Middle frontal gyrus (tissue), 1 donor: ENCODE measurements around the gene ETV1.

Source experiments
- DNase-seq: peaks from one replicate; pipeline ENCODE4 v3.0.0-alpha.2; 2015; ENCODE audit warnings: low spot score; ENCODE audit errors: extremely low spot score

ETV1 gene

DNA sequence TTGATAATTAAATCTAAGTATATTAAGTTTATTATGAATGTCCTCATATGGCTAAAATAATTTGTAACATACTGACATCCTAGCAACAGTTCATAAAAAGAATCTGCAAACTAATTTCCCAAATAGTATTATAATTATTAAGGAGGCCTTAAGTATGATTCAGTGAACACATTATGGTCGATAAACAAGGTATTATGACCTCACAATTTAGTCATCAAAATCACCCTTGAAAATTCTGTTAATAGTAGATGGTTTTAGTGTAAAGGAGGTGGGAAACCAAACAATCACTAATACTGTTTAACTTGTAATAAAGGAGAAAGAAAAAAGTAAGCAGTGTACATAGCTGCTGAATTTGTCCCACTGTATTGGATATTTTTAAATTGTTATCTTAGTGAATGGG lies 2.1 kb downstream of the ETV1 start:
- no peak for DNase-seq

DNA sequence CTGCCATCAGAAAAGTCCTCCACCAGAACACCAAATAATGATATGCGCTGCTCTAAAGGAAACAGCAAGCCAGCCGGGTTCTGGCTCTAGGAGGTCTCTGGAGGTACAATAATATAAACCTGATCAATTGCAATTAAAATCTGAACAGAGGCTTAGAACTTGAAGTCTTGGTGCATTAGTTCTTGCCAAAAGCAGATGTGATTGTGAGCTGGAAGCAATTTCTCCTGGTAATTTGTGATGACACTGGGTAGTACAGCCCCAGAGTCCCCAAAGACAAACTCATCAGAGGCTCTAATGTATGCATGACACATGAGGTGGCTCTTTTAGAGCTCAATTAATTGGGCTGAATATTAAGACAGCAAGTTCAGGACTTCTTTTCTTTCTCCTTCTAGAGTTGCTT lies 3.3 kb downstream of the ETV1 start:
- no peak for DNase-seq

DNA sequence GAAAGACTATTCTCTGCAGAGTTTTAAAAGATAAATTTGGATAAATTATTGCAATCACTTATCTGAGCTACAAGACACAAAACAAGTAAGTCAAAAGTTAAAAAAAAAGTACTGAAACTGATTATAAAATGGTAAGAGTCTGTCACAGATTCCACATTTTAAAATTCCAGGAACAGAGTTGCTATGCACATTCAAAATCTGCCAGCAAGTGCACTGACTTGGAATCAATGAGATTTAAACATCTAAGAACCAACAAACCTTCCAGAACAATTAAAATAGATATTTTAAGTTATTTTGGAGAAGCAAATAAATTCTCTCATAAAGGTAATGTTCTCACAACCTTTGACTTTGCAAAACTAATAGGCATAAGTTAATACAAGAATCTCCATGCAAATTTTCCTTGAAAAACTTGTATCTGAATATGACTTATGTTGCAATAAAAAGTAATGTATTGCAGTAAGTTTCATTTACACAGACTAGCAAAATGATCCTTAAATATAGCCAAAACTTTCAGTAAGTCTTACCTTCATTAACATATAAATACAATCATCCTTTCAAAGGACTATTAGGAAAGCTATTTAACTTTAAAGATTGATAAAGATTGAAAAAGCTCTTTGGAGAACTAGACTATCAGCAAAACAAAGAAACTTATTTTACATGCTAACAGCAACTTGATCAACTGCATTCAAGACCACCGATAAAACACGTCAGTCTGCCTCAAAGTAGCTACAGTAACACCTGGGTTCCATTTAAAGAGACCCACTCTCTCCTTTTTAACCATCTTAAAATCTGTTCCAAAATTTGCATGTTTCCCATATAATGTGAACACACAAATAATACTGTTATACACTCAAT lies 4.4 kb downstream of the ETV1 start:
- DNase-seq: no peak

DNA sequence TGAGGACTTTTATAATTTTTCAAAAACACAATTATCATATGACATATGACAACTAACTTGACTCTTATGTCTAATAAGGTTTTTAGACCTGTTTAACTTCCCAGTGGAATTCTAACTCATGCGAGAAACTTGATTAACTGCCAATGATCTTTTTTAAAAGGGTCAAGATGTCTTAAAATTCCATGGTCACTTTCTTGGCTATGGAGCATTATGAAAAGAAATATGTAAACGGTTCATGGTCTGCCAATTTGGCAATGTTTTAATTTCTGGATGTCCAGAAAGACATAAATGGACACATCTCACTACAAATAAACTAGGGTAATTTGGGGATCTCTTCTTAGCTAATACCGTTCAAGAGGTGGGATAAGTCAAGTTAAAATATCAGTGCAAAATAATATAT lies 5.4 kb downstream of the ETV1 start:
- no peak for DNase-seq

DNA sequence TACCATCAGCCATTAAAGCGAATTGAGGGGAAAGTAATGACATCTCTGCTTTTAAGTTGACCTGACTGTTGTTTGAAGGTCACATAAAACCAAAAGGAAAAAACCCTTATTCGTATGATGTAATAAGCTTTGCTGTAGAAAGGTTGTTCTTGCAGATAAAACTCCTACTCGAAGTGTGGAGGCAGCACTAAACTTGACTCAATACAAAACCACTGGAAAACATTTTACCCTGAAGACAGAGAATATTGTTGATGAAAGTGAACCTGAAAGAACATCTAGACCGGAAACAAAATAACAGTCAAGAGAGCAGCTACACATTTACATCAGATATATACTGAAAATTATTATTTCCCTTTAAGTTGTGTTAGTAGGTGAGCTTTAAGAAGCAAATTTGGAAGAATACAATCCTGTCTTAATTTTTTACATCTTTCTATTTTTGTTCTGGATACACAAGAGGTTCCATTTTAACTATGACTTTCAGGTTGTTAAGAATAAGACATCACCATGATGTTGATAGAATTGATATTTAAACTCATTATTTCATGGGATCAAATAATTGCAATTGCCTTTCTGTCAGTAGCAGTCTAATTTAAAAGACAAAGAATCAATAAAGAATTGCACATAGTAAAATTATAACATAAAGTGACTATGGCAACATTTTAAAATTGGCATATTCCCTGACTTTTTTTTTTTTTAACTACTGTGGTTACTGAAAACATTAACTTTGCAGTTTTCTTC lies 6.4 kb downstream of the ETV1 start:
- no peak for DNase-seq

DNA sequence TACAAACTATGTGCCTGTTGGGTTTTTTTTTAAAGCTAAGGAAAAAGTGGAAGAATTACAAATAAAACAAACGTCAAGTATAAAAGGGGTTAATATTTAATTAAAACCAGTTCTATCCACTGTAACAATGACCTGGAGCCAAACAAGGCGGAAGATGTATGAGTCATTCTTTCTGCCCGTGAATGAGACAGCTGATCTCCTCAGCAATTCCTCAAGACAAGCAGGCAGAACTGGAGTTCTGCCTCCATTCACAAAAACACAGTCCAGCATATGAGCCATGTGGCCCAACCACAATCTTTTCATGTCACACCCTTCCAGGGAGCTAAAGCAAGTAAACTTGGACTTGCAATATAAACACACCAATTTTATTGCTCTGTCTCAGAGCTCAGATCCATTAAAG lies 8.4 kb downstream of the ETV1 start:
- DNase-seq: no peak

DNA sequence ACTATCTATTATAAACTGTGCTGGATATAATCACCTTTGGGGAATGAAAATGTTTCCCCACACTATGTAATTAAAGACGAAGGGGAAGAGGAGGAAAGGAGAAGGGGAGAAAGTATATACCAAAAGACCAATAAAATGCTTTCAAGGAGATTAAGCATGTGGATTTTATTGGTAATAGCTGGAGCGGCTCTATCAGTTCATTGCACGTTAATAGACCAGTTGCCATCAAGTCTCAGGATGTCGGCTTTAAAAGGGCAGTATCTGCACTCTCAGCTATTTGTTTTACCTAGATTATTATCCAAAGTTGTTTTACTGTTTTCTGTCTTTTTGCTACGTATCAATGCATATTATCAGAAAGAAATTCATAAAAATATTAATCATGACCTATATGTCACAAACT lies 9.0 kb downstream of the ETV1 start:
- DNase-seq: no peak

DNA sequence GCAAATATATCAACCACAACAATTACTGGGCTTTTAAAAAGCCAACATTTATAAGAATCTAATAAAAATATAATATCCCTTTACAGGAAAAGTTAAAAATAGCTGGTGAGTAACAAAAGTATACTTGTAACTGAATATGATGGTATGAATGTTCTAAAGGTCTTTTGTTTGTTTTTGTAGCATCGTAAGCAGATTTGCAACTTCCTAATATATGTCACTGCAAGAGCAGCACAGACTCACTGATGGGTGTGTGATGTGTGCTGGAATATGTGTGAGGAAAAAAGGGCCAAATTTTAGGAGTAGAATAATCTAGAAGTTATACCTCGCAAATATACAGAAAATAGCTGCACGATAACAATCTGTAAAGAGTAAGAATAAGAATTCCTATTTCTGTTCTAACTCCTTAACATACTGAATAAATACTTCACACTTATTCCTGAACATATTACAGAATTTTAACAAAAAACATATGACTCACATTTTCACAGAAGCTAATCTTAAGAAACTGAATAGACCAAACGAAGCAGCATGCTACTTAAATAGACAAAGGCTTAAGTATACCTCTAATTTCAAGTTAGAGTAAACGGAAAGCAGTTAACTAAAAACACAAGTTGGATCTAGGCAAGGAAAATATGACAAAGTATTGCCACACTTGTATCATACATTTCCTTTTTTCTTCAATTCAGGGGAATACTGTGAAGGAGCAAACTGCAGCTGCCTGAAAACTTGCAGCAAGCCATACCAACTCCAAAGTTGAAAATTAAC lies 9.6 kb downstream of the ETV1 start:
- no peak for DNase-seq

DNA sequence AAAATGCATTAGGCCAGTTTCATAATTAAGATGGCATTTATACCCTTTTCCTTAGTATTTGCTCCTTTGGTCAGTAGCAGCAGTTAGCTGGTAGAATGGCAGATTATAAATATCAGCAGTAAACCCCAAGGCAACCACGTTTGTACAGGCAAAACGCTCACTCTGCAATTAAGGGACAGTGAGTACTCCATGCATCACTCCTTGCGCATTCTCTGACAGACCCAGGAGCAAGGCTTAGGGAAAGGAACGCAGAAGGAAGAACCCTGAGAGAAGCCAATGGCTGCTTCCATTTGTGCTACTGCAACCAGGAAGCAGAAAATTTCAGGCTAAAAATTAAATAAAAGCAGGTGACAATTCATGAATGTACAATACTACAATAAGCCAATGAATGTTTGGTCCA lies 12.9 kb downstream of the ETV1 start:
- DNase-seq: no peak

DNA sequence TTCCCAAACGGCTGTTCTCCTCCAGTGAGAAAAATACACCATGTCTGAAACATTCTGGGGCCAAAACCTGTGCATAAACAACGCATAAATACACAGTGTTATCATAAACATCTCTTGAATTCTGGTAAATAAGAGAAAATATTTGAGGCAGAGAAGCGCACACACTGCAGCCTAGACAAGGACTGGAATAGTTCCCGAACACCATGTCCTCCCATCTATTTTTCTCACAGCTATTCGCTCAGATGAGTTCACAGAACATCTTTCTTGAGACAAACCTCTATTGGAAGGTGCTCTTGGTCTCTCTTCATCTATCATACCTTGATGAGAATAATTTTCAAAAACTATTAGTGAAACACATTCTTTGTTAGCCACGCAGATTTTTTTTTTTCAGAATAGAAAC lies 24.4 kb downstream of the ETV1 start:
- DNase-seq: no peak

DNA sequence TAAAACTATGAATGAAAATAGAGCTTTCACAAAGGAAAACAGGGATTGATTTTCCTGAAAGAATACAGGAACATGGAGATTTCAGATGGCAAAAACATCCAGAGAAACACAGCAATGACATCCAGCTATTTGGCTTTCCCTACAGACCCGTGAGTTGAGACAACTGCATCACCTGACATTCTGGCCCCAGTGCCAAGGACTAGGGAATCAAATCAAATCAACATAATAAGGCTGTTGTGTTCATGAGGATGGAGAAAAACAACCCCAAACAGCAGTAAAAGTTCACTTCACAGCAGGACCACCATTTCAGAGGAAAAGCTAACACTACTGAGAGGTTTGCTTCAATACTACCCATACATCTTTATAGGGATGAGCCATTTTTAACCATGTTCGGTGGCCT lies 25.5 kb downstream of the ETV1 start:
- no peak for DNase-seq

DNA sequence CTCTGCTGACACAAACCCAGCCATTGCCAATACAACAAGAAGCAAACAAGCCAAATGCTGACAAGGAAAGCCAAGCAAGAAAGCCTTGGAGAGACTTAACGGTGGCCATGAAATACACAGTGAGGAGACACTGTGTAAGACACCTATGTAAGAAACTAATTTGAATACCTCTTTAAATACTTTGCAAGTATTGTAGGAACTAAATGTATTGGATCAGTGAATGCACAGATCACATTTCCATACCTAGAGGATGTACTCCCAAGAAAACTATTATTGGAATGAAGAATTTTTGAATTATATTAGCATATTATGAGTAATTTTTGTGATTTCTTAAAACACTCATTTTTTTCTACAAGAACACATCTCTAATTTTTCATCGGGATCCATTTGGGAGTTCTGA lies 34.0 kb downstream of the ETV1 start:
- no peak for DNase-seq

DNA sequence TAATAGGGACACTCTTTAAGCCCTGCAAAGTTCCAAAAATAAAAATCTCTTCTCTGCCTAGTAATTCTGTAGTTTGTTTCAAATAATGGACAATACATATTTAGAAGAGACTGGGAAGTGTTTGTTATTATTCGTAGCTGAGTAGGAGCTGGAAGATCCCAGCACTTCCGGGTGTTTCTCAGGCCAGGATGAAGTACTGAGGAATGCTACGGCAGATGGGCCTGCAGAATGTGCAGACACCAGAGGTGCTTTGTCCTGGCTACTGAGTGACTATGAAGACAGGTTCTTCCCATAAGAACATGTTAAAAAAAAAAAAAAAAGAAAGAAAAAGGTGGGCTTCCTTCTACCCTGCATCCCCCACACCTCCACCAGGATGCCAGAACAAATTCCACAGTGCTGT lies 36.1 kb downstream of the ETV1 start:
- DNase-seq: no peak

DNA sequence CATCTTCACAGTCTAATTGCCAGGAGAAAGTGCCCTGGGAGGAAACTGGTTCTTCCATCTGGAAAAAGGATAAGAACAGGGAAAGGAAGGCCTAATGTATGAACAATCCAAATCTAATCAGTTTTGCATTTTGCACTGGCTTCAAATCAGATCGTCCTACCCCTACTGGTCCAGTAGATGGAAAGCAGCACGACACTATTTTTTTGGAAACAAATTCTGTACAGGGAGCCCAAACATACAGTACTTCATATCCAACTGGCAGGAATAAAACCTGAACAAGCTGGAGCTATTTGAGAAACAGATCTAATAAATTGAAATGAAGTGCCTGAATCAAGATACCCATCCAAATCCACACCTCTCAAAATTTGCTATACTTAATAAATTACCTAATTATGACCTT lies 36.5 kb downstream of the ETV1 start:
- DNase-seq: no peak

DNA sequence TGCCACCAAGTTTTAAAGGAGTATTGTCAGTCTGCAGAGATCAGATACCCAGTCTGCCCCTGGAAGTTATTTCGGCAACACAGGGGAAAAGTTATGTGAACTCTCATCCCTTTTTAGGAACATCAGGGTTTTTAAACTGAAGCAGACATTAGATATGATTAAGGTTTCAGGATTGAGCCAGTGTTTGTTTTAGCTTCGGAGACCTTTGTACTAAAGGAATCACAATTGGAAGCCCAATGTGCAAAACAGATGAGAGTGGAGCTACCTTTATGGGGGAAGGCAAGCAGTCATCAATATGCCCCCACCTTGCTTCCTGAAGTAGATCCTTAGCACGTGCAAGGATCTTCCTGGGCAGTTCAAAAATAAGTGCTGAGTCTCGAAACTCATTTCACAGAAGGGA lies 39.5 kb downstream of the ETV1 start:
- no peak for DNase-seq

DNA sequence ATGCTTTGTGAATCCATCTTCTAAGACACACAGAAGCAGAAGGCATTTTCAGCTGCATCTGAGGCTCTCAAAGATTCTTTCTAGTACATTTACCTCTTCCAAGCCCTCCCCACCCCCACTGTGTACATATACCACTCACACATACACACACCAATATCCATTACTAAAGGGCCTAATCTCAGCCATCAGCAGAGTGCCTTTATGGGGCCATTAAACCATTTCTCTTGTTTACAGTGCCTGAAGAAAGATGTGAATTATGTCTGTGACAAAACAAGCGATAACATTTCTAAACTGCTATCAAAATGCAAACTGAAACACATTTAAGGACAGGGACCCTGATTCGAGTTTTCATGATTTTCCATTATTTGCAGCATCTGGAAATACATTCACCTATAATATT lies 40.0 kb downstream of the ETV1 start:
- no peak for DNase-seq

DNA sequence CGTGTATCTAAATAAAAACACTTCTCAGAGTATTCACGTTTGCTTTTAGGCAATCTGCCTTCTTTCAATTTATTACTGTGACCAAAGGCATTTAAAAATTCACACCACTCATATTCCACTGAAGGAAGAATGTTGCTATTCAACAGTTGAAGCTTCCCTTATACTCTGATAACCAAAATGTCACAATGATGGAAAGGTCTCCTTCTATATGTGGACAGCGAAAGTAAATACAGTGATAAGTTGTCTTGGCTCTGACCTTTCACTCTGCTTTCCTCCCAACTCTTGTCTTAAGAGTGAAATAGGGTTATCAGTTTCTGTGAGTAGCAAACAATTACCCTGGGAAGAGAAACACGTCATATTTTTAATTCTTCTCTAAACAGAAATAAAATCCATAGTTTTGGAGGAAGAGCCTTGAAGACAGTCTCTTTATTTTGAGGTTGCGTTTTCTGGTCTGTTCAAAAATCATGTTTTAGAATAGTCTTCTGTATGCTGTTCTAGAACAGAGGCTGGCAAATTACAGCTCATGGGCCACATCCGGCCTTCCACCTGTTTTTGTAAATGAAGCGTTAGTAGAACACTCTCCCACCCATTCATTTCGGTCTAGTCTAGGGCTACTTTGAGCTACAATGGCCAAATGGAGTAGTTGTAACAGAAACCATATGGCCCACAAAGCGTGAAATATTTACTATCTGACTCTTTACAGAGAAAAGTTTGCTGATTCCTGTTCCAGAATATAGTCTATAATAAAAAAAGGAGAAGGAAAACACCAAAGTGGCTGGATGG lies 41.3 kb downstream of the ETV1 start:
- no peak for DNase-seq

DNA sequence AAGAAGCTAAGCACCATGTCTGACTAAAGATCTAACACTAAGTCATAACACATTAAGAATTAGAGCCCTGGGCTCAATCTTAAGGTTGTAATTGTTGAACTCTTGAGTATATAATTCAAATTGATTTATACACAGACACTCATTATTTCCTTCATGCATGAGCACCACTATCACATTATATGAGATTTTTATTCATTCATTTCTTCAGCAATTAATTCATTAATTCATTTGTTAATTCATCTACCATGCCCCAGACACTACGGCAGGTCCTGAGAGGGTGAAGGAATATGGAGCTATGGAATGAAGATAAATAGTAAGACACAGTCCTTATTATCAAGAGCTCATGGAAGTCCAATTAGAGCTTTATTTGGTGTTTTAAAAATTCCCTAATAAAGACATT lies 41.9 kb downstream of the ETV1 start:
- no peak for DNase-seq

DNA sequence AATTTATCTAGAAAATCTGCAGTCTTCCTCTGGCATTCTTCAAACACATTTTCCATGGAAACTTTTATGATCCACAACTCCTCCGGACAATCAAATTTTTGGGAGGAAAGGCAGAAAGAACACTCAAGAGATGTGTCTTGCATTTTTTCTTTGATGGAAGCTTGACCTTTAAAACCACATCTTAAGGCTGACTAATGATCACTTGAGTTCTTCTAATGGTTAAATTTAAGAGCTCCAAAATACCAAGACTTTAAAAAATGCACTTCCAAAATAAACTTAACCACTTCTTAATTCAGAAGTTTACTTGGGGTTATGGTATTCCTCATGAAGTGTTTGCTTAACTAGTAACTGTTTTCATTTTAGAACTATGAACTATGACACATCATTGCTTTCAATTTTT lies 43.3 kb downstream of the ETV1 start:
- DNase-seq: no peak

DNA sequence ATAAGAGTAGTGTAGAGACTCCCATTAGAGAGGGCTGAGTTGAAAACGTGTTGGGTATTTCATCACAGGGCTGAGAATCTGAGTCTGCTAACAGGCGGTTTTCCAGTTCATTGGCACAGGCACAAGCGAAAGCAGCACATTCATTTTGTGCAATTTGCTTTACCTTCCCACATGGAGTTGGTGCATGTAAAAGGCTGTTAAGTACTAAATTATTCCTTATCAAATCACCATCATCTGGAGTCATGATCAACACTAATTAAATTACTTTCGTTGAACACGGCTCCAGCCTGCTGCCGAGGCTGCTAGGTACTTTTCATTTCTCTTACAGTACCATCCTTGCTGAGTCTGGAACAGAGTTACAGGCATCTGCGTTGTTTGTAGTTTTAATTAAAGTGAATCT lies 43.8 kb downstream of the ETV1 start:
- DNase-seq: no peak

DNA sequence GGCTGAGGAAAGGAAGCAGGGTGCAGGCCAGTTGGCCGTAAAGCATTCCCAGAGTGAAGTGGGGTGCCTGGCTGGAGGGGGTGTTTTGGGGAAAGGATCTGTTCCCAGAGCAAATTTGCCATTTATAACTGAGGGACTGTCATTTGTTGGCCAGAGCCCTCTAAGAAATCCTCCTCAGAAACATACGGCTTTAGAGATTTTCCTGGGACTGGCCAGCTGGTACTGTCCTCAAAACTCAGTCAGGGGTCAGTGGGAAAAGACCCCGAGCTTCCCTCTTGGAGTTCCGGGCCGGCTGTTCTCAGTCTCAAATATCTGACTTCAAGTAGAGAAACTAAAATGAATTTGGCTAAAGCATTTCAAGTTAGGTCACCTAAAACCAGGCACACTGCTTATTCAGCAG lies 55.9 kb downstream of the ETV1 start:
- no peak for DNase-seq

DNA sequence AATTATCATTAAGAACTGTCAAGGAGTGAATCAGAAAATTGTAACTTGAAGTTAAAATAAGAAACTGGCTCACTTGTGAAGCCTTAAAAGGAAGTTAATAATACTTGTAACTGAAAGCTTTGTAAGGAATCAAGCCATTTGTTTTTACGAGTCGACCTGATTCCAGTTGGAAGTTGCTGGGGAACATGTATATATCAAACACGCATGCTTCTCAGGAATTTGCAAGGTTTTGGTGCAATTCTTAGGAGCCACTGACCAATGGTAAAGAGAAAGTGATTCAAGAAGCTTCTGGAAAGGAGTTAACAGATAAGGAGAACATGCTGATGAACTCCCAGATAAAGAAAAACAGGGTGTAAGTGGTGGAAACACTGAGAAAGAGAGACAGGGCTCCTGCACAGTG lies 56.4 kb downstream of the ETV1 start:
- no peak for DNase-seq
